Measurements from ENCODE around the gene CRYBG1.

The CRYBG1 gene

DNA sequence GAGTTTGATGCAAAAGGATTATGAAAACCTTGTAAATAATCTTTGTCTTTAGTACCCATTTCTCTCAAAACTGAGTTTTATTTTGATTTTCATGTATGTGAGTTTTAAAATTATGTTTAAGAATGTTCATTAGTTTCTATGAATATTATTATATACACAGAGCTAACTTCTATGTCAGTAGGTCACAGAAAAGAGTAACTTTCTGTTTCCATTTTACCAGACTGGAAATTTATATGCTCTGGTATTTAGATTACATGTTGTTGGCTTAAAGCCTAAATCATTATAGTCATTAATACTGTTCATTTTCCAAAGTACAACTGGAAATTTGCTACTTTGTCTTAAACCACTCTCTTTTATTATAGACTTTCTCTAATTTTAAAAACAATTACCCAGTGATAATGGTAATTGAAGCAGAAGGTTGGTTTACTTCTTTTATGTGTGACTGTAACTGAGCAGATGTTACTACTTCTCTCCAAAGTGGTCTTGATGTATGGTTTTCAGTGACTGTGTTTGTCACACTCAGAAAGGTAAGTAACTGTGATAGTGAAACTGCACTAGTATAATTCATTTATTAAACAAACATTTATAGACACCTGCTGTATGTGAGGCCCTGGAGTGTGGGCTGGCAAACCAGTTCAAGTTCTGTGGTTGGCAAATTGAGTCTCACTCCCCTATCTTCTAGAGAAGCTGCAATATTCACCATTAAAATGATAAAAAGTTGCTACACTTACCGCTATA, 13.2 kb downstream of the CRYBG1 start:
- H3K4me3 ChIP-seq, result no peak overlapping the region
- DNase-seq (ENCODE audit: low spot score), result no peak
- TF ChIP-seq, protein P1, sequence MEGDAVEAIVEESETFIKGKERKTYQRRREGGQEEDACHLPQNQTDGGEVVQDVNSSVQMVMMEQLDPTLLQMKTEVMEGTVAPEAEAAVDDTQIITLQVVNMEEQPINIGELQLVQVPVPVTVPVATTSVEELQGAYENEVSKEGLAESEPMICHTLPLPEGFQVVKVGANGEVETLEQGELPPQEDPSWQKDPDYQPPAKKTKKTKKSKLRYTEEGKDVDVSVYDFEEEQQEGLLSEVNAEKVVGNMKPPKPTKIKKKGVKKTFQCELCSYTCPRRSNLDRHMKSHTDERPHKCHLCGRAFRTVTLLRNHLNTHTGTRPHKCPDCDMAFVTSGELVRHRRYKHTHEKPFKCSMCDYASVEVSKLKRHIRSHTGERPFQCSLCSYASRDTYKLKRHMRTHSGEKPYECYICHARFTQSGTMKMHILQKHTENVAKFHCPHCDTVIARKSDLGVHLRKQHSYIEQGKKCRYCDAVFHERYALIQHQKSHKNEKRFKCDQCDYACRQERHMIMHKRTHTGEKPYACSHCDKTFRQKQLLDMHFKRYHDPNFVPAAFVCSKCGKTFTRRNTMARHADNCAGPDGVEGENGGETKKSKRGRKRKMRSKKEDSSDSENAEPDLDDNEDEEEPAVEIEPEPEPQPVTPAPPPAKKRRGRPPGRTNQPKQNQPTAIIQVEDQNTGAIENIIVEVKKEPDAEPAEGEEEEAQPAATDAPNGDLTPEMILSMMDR (IDR thresholded peaks at IDR 0.05), result no peak
- no peak overlapping the region for H3K27ac ChIP-seq

DNA sequence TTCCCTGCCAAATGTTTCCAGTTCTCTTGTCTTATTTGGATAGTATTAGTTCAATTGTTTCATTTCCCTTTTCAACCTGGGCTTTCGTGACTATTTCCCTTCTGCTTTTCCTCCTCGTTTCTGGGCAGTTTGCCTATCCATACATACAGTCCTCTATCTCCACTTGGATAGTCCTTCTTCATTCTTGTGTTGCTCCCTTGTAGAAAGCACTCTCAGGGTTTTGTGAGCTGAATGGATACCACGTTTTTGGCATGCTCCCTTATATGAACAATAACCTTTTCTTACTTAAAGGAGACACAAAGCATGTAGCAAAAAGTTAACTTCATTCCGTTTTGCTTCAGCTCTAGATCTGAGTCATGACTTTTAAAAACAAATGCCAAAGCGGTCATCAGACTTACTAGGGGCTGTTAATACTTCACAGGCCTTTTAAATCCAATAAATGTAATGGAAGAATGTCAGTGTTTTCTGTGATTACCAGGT, 16.6 kb downstream of the CRYBG1 start:
- no peak for DNase-seq (ENCODE audit: low spot score)
- H3K27ac ChIP-seq, result no peak overlapping the region

DNA sequence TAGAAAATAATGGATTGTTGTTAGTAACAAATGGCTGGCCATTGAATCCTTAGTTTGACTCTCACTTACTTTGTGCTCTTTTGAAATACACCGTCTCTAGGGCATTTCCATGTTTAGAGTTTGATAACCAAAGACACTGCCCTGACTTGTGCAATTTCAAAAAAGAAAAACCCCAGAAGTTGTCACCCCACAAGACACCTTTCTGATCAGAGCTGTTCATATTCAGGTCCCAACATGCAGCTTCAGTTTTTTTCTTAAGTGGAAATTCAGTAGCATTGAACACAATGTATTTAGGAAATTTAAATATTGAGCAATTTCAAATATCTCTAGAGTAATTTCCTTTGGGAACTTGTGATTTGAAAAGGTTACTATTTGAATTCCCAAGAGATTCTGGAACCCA, 19.4 kb downstream of the CRYBG1 start:
- TF ChIP-seq, protein P1 (IDR thresholded peaks at IDR 0.05), result no peak
- Histone ChIP-seq H3K4me3 (no peak overlapping the region), H3K27ac (no peak overlapping the region)
- DNase-seq (ENCODE audit: low spot score), result no peak

More for the DNA sequence above, 16.6 kb downstream of the CRYBG1 start:
- TF ChIP-seq, protein P1 (IDR thresholded peaks at IDR 0.05), result no peak
- no peak overlapping the region for H3K4me3 ChIP-seq

DNA sequence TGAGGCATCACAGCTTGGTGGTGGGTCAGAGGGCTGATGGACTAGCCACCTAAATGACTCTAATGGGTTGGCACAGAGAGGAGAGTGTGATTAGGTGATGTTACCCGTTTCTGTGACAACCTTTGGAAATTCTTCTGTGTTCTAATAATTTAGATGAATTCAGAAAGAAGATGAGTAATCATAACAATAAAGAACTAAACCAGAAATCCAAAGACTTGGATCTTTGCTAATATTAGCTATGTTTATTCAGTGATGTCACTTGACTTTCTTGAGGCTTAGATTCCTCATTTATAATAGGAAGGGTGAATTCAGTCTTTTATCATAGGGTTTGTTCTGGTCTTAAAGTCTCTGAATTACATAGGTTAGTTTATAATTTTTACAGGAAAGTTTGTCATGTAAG, 19.9 kb downstream of the CRYBG1 start:
- TF ChIP-seq, protein P1 (IDR thresholded peaks at IDR 0.05), result no peak
- no peak overlapping the region for H3K27ac ChIP-seq

DNA sequence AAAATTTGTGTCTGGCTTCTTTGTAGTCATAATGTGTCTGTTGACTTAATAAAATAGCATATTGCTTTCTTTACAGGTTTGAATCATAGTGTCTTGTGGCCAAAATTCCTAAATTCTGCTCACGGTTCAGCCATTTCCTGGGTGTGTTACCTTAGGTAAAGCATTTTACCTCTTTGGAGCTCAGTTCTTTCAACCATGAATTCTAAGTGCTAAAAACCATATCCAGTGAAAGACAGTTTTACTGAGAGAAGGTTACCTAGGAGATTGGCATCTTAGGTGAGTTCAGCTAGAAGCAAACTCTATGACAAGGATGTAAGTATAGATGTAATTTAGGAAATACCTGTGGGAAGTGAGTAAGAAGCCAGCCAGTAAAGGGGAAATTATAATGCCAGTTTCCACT, 20.7 kb downstream of the CRYBG1 start:
- no peak for DNase-seq (ENCODE audit: low spot score)
- TF ChIP-seq, protein P1 (IDR thresholded peaks at IDR 0.05), result no peak
- Histone ChIP-seq H3K4me3 (no peak overlapping the region), H3K27ac (no peak overlapping the region)

More for the DNA sequence above, 19.9 kb downstream of the CRYBG1 start:
- H3K4me3 ChIP-seq, result no peak overlapping the region
- no peak for DNase-seq (ENCODE audit: low spot score)

DNA sequence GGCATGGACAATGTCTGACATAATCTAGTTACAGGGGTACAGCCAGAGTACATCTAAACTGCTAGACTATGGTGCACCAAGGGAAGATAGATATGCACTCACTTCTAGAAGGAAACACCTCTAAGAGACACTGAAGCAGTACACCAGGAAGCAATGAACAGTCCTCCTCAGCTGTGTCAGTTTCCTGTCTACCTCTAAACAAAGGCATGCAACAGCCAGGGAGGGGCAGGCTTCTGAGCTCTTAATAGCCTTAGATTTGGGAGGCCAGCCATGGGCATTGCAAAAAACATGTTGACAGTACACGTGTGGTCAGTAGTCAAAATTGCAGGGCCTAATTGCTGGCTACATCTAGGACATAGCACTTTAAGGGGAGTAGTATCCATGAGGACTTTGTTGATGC, 21.4 kb downstream of the CRYBG1 start:
- TF ChIP-seq, protein P1 (IDR thresholded peaks at IDR 0.05), result no peak
- H3K4me3 ChIP-seq, result no peak overlapping the region
- DNase-seq (ENCODE audit: low spot score), result no peak
- H3K27ac ChIP-seq, result no peak overlapping the region

DNA sequence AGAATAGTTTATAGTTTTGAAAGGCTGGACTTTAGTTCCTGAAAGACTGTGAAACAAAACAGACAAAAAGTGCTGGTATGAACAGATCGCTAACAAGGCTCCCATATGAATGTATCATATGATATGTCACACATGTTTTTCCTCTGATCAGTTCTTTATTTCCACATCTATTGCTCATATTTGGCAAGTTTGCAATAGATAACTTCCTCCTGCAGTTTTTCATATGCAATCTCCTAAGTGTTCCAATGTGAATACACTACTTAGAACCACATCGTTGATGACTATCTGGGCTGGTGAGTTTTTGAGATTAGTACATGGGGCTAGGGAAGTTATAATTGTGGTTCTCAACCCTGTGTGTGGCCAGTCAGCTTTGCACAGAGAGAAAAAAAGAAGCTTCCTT, 23.1 kb downstream of the CRYBG1 start:
- Histone ChIP-seq H3K27ac (no peak overlapping the region), H3K4me3 (no peak overlapping the region)
- no peak for DNase-seq (ENCODE audit: low spot score)
- TF ChIP-seq, protein P1 (IDR thresholded peaks at IDR 0.05), result no peak

Measured in coronary artery (tissue), 2 donors.